Astrocyte (in vitro differentiated cells and primary cell): ENCODE measurements around the gene RCCD1. TPM values are rescaled to one million over a fixed set of nuclear protein-coding genes. Genes with fewer than 3 reads are reported as not detected.

Experiments used
- DNase-seq: peaks from one replicate; pipeline ENCODE4 v3.0.0-alpha.2; 2010; ENCODE audit warnings: low read depth
- FAIRE-seq: peaks from 2 replicates; lab custom pipeline; 2011; peaks lifted over from hg19 to GRCh38; lab: Jason Lieb, UNC
- H2AFZ ChIP-seq: 2 replicates; pipeline ENCODE4 v1.6.0; 2012; ENCODE audit warnings: low read depth, low read length, inconsistent platforms
- H3K27ac ChIP-seq: 2 replicates; pipeline ENCODE4 v1.5.1; 2011; ENCODE audit warnings: low read depth, low read length, inconsistent platforms
- H3K27me3 ChIP-seq: 2 replicates; pipeline ENCODE4 v1.6.0; 2011; ENCODE audit warnings: low read length, inconsistent platforms; ENCODE audit not compliant: insufficient read depth
- H3K36me3 ChIP-seq: 2 replicates; pipeline ENCODE4 v1.5.1; 2011; ENCODE audit warnings: low read length, inconsistent platforms; ENCODE audit not compliant: insufficient read depth
- H3K4me1 ChIP-seq: 2 replicates; pipeline ENCODE4 v1.5.1; 2011; ENCODE audit warnings: low read length, inconsistent platforms; ENCODE audit not compliant: insufficient read depth
- H3K4me2 ChIP-seq: 2 replicates; pipeline ENCODE4 v1.6.0; 2012; ENCODE audit warnings: low read length, inconsistent platforms
- H3K4me3 ChIP-seq: 2 replicates; pipeline ENCODE4 v1.5.1; 2011; ENCODE audit warnings: low read depth, mild to moderate bottlenecking, low read length, inconsistent platforms; ENCODE audit not compliant: insufficient read depth
- H3K79me2 ChIP-seq: 2 replicates; pipeline ENCODE4 v1.6.0; 2012; ENCODE audit warnings: mild to moderate bottlenecking, low read length, inconsistent platforms; ENCODE audit not compliant: insufficient read depth
- H3K9ac ChIP-seq: 2 replicates; pipeline ENCODE4 v1.6.0; 2012; ENCODE audit warnings: mild to moderate bottlenecking, low read length, inconsistent platforms
- H3K9me3 ChIP-seq: 2 replicates; pipeline ENCODE4 v1.5.1; 2012; ENCODE audit warnings: low read depth, mild to moderate bottlenecking, low read length, inconsistent platforms; ENCODE audit not compliant: insufficient read depth
- H4K20me1 ChIP-seq: 2 replicates; pipeline ENCODE4 v1.6.0; 2012; ENCODE audit warnings: low read length, inconsistent platforms; ENCODE audit not compliant: insufficient read depth
- H3K27ac Mint-ChIP-seq: one replicate; pipeline ENCODE4 v1.8.0; 2021; ENCODE audit warnings: mild to moderate bottlenecking, mixed read lengths; ENCODE audit not compliant: unreplicated experiment
- H3K27me3 Mint-ChIP-seq: one replicate; pipeline ENCODE4 v1.8.0; 2021; ENCODE audit warnings: low read depth, mixed read lengths; ENCODE audit not compliant: unreplicated experiment
- H3K36me3 Mint-ChIP-seq: one replicate; pipeline ENCODE4 v1.8.0; 2021; ENCODE audit warnings: low read depth, mixed read lengths; ENCODE audit not compliant: unreplicated experiment
- H3K4me1 Mint-ChIP-seq: one replicate; pipeline ENCODE4 v1.8.0; 2021; ENCODE audit warnings: low read depth, mixed read lengths; ENCODE audit not compliant: unreplicated experiment
- H3K4me3 Mint-ChIP-seq: one replicate; pipeline ENCODE4 v1.8.0; 2021; ENCODE audit warnings: mild to moderate bottlenecking, moderate library complexity, mixed read lengths; ENCODE audit not compliant: unreplicated experiment
- H3K9me3 Mint-ChIP-seq: one replicate; pipeline ENCODE4 v1.8.0; 2021; ENCODE audit warnings: mild to moderate bottlenecking, mixed read lengths; ENCODE audit not compliant: unreplicated experiment
- EZH2 ChIP-seq: IDR thresholded peaks from 2 replicates; pipeline ENCODE4 v1.6.1; 2012; ENCODE audit warnings: mild to moderate bottlenecking, low read length, inconsistent platforms; ENCODE audit not compliant: insufficient read depth
- total RNA-seq: library from RNA; stranded (reverse); gene quantifications from 2 replicates; pipeline ENCODE4 v1.2.1, GENCODE V29; 2021
- TF ChIP-seq, protein P1 (sequence below): IDR thresholded peaks from 2 replicates; pipeline ENCODE4 v1.5.1; 2011; ENCODE audit warnings: low read depth, mild to moderate bottlenecking, inconsistent platforms, low read length, moderate library complexity; ENCODE audit not compliant: insufficient read depth

RCCD1 gene
- total RNA-seq, 1 donor from 2014 or later: 6.8 TPM

DNA sequence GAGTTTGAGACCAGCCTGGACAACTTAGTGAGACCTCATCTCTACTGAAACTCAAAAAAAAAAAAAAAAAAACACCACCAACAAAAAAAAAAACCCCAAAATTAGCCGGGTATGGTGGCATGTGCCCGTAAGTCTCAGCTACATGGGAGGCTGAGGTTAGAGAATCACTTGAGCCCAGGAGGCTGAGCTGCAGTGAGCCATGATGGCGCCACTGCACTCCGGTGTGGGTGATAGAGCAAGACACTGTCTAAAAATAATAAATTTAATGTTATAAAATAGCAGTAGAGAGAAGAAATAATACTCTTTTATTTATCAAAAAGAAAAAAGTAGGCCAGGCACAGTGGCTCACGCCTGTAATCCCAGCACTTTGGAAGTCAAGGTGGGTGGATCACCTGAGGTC lies 17.4 kb downstream of the RCCD1 start:
- no peaks in the 10 kb centered on the region for H3K9me3 Mint-ChIP-seq
- no peak for FAIRE-seq
- no peak overlapping the region for H3K27ac Mint-ChIP-seq

DNA sequence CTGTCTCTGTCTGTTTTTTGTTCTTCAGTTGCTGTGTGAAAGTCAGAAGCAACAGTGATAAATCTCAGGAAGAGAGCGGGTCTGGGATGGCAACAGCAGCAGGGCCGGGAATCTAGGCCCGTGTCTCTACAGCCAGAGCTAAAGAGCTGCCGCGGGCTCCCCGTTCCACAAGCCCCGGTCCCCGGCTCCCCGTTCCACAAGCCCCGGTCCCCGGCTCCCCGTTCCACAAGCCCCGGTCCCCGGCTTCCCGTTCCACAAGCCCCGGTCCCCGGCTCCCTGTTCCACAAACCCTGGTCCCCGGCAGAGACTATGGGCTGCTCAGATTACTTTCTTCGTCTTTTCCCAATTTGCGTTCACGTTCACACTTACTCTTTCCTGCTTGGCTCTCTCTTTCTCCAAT lies 19.5 kb downstream of the RCCD1 start:
- Histone ChIP-seq H3K36me3 (peaks cover 26% of the 10 kb centered on the region), H4K20me1 (no peaks in the 10 kb centered on the region), H3K27ac (no peak overlapping the region), H3K9me3 (no peaks in the 10 kb centered on the region), H3K79me2 (no peaks in the 10 kb centered on the region), H3K9ac (no peak overlapping the region), H3K27me3 (no peaks in the 10 kb centered on the region), H3K4me1 (no peaks in the 10 kb centered on the region), H3K4me2 (no peak overlapping the region), H3K4me3 (no peak overlapping the region), H2AFZ (no peak overlapping the region)
- no peak for TF ChIP-seq EZH2
- TF ChIP-seq, protein P1, sequence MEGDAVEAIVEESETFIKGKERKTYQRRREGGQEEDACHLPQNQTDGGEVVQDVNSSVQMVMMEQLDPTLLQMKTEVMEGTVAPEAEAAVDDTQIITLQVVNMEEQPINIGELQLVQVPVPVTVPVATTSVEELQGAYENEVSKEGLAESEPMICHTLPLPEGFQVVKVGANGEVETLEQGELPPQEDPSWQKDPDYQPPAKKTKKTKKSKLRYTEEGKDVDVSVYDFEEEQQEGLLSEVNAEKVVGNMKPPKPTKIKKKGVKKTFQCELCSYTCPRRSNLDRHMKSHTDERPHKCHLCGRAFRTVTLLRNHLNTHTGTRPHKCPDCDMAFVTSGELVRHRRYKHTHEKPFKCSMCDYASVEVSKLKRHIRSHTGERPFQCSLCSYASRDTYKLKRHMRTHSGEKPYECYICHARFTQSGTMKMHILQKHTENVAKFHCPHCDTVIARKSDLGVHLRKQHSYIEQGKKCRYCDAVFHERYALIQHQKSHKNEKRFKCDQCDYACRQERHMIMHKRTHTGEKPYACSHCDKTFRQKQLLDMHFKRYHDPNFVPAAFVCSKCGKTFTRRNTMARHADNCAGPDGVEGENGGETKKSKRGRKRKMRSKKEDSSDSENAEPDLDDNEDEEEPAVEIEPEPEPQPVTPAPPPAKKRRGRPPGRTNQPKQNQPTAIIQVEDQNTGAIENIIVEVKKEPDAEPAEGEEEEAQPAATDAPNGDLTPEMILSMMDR: no peak
- FAIRE-seq (no peak), DNase-seq (no peak)
- no peaks in the 10 kb centered on the region for H3K36me3 Mint-ChIP-seq
- H3K4me3 Mint-ChIP-seq: no peak overlapping the region
- H3K4me1 Mint-ChIP-seq: no peaks in the 10 kb centered on the region
- no peaks in the 10 kb centered on the region for H3K27me3 Mint-ChIP-seq
- H3K27ac Mint-ChIP-seq: no peak overlapping the region
- no peaks in the 10 kb centered on the region for H3K9me3 Mint-ChIP-seq

More for the DNA sequence above, 17.4 kb downstream of the RCCD1 start:
- Histone ChIP-seq H2AFZ (no peak overlapping the region), H3K4me3 (no peak overlapping the region), H3K27ac (no peak overlapping the region), H3K9me3 (no peaks in the 10 kb centered on the region), H3K36me3 (peaks cover 38% of the 10 kb centered on the region), H3K4me1 (no peaks in the 10 kb centered on the region), H3K9ac (no peak overlapping the region), H3K79me2 (no peaks in the 10 kb centered on the region), H4K20me1 (peaks cover 5% of the 10 kb centered on the region), H3K4me2 (no peak overlapping the region), H3K27me3 (no peaks in the 10 kb centered on the region)
- Mint-ChIP-seq H3K27me3 (no peaks in the 10 kb centered on the region), H3K36me3 (peaks cover 1% of the 10 kb centered on the region), H3K4me1 (no peaks in the 10 kb centered on the region), H3K4me3 (no peak overlapping the region)
- TF ChIP-seq, protein P1: no peak
- TF ChIP-seq EZH2: no peak
- no peak for DNase-seq

DNA sequence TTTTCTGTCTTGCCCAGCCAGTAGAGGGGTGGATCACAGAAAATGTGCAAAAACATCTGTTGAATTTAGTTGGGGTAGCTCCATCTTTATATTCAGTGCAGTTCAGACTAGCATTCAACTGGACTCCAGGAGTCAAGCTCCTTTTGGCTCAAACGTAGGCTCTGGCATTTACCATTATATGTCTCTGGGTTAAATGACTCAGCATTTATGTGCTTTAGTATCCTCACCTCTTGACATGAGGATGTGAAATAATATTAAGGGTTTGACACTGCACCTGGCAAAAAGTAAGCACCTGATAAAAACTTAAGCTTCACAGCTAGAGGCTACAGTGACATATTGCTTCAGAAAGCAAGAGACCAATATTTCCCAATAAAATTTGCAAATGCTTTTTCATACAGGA lies 24.9 kb downstream of the RCCD1 start:
- H3K9me3 Mint-ChIP-seq: no peaks in the 10 kb centered on the region
- peaks cover 5% of the 10 kb centered on the region for H3K4me1 Mint-ChIP-seq
- no peak overlapping the region for H3K9ac ChIP-seq
- H3K4me2 ChIP-seq: no peak overlapping the region
- no peak for DNase-seq
- H4K20me1 ChIP-seq: no peaks in the 10 kb centered on the region
- peaks cover 39% of the 10 kb centered on the region for H3K36me3 ChIP-seq
- H3K27ac ChIP-seq: no peak overlapping the region
- H3K36me3 Mint-ChIP-seq: no peaks in the 10 kb centered on the region
- peaks cover 16% of the 10 kb centered on the region for H3K79me2 ChIP-seq
- no peak for FAIRE-seq
- H3K4me1 ChIP-seq: no peaks in the 10 kb centered on the region
- TF ChIP-seq, protein P1: no peak
- no peak for TF ChIP-seq EZH2
- no peaks in the 10 kb centered on the region for H3K9me3 ChIP-seq
- H3K27me3 Mint-ChIP-seq: no peaks in the 10 kb centered on the region
- no peak overlapping the region for H3K27ac Mint-ChIP-seq
- H3K4me3 Mint-ChIP-seq: no peak overlapping the region
- no peak overlapping the region for H2AFZ ChIP-seq
- no peak overlapping the region for H3K4me3 ChIP-seq
- H3K27me3 ChIP-seq: no peaks in the 10 kb centered on the region
